Measurements from ENCODE around the gene ZNF136.

DNA sequence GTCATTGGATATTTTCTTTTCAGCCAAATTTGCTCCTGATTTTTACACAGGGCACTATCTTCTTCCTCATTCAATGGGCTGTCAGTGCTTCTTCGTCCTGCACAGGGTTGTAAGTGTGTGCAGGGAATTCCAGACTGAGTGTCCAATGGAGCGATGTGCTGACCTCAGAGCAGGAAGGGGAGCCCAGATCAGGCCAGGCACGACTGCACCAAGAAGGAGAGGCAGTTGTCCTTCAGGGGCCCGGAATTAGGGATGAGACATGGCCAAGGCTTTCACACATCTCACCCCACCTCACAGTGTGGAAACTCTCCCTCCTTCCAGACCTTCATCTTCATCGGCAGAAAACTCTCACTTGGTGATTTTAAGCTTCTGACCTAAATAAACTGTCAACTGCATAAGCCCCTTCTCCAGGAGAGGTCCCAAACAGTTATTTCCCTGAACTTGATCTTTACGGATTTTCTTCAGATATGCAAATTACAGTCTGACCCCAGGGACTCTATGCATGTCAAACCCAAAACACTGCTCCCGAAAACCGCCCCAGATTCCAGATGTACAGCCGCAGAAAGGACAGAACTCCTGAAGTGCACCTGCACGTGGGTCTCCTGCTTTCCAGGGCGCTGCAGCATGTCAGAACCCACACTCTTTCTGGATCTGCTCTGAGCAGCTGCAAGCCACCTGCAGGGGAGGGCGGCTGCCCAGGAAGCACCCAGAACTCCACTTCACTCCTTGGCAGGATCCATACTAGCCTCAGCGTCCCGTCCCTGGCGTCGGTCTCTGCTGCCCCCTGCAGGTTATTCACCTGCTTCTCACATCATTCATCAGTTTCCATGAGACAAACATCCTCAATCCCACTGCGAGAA, 22.1 kb upstream of the ZNF136 start:
- TF ChIP-seq POLR2A (IDR thresholded peaks at IDR 0.05; ENCODE audit: low read length) (no peak), GATA1 (IDR thresholded peaks at IDR 0.05; ENCODE audit: low read depth, low read length) (no peak)
